ENCODE measurements around the gene ZNF500. TPM values are rescaled to one million over a fixed set of nuclear protein-coding genes. Genes with fewer than 3 reads are reported as not detected.

The ZNF500 gene
- polyA plus RNA-seq, 1 donor = 14.3 TPM

DNA sequence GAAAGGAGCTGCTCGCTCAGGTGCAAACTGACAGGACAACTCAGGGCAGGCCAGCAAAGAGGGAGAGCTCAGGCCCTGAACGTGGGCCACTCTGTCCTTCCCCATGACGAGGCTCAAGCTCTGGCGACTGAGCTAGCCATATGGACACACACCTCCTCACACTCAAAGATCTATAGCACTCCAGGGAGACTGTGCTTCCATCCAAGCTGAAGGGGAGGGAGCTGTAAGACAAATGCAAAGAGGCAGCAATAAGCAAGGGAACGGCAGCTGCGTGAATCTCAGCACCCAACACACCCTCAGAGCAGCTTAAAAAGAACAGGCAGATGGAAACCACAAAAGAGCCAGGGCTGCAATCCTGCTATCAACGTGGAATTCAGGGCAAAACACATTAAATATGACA, 60.1 kb downstream of the ZNF500 start:
- DNase-seq = no peak

DNA sequence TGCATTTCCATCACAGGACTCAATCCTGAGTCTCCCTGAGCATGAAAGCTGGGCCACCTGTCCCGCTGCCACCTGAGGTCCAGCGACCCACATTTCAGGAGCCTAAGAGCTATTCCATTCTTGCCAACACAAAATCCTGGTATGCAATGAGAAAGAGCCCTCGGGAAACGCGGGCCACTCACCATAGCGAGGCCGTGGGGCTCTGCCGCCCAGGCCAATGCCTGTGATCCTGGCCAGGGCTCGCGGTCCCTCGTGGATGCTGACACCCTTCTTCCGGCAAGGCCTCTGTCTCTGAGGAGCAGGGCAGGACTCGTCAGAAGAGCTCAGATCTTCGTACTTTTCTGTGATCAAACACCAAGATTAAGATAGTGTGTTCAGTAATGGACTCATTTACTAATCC, 62.0 kb downstream of the ZNF500 start:
- DNase-seq = no peak

DNA sequence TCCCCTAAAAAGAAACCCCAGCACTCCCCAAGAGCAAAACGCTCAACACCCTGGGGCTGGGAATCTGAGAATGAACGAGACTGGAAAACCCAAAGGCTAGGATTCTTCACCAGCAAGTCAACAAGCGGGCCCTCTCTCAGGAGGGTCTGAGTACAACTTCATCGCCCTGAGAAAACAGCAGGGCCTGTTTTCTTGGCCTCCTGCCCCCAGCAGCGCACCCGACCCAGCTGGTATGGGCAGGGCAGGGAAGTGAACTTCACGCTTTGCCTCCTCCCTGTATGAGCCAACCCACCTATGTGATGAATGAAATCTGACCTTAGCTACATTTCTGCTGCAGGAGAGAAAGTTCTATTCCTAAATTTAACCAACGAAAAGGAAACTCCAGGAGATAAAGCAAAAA, 62.5 kb downstream of the ZNF500 start:
- DNase-seq = no peak

DNA sequence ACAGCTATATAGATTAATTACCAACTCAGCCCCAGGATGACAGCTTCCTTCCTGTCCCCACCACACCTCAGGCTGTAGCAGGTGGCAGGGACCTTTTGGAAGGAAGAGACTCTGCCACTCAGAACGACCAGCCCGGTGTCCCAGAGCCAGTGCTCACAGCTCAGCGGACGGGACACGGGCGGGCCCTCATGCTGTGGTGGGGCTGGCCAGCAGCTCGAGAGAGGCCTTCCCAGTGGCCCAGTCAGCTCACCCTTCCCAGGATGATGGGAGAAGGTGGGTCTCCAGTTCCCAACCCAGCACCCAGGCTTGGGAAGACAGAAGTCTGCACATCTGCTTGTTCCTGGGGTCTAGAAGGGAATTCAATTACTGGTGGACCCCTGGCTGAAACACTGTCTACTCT, 63.1 kb downstream of the ZNF500 start:
- no peak for DNase-seq

DNA sequence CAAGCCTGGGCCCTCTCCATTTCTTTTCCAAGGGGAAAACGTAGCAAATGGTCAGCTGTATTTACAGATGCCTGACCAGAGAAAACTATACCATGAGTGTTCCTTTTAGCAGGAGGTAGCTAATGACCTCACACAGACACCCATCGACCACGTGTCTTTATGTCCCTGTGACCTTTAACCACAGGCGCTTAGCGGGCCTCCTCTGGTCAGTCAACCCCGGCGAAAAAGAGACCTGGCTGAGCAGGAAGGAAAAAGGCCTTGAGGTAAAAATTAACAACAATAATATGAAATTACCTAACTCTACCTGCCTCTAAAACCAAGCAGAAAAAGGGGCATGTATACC, 64.5 kb downstream of the ZNF500 start:
- no peak for DNase-seq

DNA sequence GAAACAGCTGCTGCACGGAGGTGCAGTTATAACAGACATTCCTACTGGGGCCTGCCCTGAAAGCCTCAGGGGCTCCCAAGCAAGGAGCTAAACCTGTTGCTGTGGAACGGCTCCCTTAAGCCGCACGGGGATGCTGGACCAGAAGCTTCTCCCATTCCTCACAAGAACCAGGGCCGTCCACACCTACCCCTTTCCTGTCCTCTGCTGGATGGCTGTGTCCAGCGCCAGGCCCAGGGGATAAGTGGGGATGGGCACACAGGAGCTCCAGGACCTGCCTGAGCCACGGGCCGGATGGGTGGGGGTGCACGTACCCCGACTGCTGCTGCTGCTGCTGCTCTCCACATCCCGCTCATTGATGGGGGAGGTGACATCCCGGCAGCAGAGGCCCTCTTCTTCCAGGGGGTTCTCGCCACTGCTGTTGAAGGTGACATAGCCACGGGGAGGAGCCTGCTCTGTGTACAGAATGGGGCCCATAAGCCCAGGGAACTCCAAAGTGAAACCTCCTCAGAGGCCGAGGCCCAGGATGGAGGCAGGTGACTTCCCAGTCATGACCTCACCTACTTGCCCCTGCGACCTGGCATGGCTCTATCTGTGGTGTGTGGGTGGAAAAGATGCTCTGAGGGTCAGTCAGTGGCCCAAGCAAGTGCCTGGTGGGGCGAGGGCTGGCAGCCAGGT, 65.0 kb downstream of the ZNF500 start:
- DNase-seq = no peak

DNA sequence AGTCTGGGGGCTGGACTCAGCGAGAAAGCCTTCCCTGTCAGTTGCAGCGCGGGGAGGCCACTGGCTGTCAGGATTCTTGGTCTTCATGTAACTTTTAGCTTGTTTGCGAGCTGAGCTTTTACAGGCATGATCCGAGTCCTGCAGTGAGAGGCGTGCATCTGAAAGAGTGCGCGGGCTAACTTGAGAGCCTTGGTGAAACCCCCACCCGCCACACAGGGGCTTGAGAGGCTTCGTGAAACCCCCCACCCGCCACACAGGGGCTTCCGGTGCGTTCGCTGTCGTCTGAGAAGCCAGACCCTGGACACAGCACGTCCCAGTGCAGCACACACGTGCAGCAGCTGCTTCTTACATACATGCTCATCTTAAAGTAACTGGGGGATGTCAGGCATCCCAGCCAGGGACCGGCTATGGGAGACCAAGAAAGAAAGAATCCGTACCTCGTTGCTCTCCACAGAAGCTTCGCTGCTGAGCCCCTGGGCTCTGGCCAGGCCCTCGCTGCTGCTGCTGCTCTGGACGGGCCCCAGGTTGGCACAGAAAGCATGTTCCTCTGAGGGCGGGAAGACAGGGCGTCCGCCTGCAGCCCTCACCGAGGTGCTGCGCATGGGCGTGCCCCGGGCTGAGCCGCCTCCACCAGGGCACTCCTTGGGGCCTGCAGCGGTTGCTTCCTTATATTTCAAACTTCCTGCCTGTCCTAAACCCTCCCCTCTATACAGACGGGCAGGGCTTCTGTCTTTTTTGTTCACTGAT, 65.8 kb downstream of the ZNF500 start:
- DNase-seq = no peak

DNA sequence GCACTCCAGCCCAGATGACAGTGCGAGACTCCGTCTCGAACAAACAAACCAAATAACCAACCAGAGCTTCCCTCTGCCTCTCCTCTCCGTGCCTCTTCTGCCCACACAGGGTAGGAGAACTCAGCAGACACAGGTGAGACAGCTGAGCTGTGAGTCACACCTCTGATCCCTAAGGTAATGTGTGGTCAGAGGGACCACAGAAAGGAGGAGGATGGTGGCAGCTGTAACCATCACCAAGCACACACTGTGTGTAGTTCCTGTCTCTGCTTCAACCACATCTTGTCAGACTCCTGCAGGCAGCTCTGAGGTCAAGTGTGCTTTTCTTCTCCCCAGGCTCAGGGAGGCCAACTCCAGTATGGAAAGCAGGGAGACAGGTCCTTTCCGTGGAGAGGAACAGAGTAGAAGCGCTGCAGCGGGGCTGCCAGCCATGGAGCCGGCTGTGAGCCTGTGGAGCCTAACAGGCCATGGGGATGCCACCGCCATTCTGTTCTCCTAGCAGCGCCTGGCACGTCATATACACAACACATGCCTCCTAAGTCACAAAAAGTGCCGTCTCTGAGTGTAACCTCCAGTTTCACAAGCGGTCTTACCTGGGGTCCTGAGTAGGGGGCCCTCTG, 66.5 kb downstream of the ZNF500 start:
- DNase-seq = no peak

DNA sequence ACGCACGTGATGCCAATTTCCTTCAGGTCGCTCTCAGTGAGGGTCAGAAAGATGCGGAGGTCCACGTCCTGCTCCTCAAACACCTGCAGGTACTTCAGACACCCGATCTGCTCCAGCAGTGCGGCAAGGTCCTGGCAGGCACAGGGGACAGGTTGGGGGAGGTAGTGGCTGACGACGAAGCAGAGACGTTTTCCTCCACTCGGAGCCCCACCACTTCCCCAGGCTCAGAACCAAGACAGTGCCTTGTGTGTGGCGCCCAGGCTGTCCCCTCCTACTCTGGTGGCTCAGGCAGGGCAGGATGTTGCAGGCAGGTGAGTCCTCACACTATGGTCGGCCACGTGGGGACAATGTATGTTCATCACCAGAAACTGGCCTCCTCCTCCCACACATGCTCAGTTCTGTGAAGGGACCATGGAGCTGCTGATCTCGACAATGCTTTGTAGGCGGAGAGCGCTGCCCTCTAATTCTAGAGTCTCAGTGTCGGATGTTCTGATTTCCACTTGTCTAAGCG, 67.9 kb downstream of the ZNF500 start:
- no peak for DNase-seq

DNA sequence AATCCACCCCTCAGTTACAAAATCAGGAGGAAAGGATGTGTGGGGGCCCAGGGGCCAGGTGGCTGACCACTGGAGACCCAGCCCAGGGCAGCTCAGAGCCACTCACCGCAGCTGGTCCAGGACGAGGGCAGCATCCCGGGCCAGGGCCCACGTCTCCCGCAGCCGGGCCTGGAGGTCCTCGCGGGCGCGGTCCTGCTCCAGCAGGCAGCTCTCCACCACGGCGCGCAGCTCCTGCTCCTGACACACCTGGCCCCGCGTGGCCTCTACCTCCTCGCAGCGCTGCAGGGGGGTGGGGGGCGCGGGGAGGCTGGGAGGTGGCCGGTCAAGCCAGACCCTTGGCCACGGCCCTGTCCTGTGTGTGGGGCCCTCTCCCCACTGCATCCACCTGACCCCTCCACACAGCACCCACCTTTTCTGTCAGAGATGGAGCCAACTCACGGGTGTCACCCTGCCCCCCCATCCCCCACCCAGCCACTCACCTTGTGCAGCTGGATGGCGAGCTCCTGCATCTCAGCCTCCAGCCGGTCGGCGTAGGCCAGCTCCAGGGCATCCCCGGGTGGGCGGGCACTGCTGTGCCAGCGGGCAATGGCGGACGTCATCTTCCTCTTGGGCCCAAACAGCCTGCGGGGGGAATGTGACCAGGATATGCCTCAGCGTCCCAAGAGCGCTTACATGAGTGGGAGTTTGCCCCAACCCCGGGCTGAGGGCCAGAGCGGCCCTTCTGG, 68.5 kb downstream of the ZNF500 start:
- no peak for DNase-seq

Other genes with a start within 250 kb of the ZNF500 start
- gene CDIP1, start 228.4 kb downstream of the ZNF500 start, polyA plus RNA-seq (ENCODE audit: insufficient read length) = 28.4 TPM
- gene C16orf96, start 210.8 kb downstream of the ZNF500 start, polyA plus RNA-seq (ENCODE audit: insufficient read length) = 0.33 TPM
- 13.3 TPM for gene UBALD1, start 152.3 kb downstream of the ZNF500 start, polyA plus RNA-seq (ENCODE audit: insufficient read length)
- gene MGRN1, start 142.3 kb downstream of the ZNF500 start, polyA plus RNA-seq (ENCODE audit: insufficient read length) = 49.1 TPM
- 32.5 TPM for gene NUDT16L1, start 73.6 kb downstream of the ZNF500 start, polyA plus RNA-seq (ENCODE audit: insufficient read length)
- gene ANKS3, start 32.9 kb downstream of the ZNF500 start, polyA plus RNA-seq (ENCODE audit: insufficient read length) = 32.4 TPM
- 2.2 TPM for gene DNAAF8, start 32.6 kb downstream of the ZNF500 start, polyA plus RNA-seq (ENCODE audit: insufficient read length)
- gene SEPTIN12, start 21.2 kb upstream of the ZNF500 start, polyA plus RNA-seq (ENCODE audit: insufficient read length) = 0.57 TPM
- 5.8 TPM for gene SMIM22, start 28.2 kb upstream of the ZNF500 start, polyA plus RNA-seq (ENCODE audit: insufficient read length)
- gene ROGDI, start 35.5 kb upstream of the ZNF500 start, polyA plus RNA-seq (ENCODE audit: insufficient read length) = 26.3 TPM
- 163 TPM for gene GLYR1, start 80.1 kb upstream of the ZNF500 start, polyA plus RNA-seq (ENCODE audit: insufficient read length)
- 39.1 TPM for gene UBN1, start 80.3 kb upstream of the ZNF500 start, polyA plus RNA-seq (ENCODE audit: insufficient read length)
- gene PPL, start 170.0 kb upstream of the ZNF500 start, polyA plus RNA-seq (ENCODE audit: insufficient read length) = 30.3 TPM
- 0.12 TPM for gene SEC14L5, start 191.2 kb upstream of the ZNF500 start, polyA plus RNA-seq (ENCODE audit: insufficient read length)